A172 (cell line): ENCODE measurements around the gene AIDA. TPM values are rescaled to one million over a fixed set of nuclear protein-coding genes. Genes with fewer than 3 reads are reported as not detected.

Source experiments
- DNase-seq: peaks from one replicate; pipeline ENCODE4 v3.0.0-alpha.2; 2015; ENCODE audit warnings: low spot score
- total RNA-seq: library from RNA; depleted of rRNA; stranded (reverse); fragments of >200 nt; shearing (Covaris generic); gene quantifications from 2 replicates; pipeline ENCODE4 v1.2.3, GENCODE V29; 2014; rRNA removed

AIDA gene
- total RNA-seq, 1 experiment from 2014 or later: 62.1 TPM

GRCh38 chr1:222643938-222644635, 68.2 kb downstream of the AIDA start:
- peak; percentile 99 for DNase-seq

- no peak for DNase-seq
Measured at GRCh38 chr1:222643606-222643937, 68.7 kb downstream of the AIDA start.

- DNase-seq: no peak
Measured at GRCh38 chr1:222642468-222642867, 69.8 kb downstream of the AIDA start.

- DNase-seq: no peak
Measured at GRCh38 chr1:222641269-222641948, 70.9 kb downstream of the AIDA start.

GRCh38 chr1:222634180-222635013, 77.9 kb downstream of the AIDA start:
- DNase-seq: peak; percentile 89

GRCh38 chr1:222632749-222633148, 79.5 kb downstream of the AIDA start:
- DNase-seq: no peak

GRCh38 chr1:222631611-222632208, 80.6 kb downstream of the AIDA start:
- no peak for DNase-seq

GRCh38 chr1:222629921-222630535, 82.3 kb downstream of the AIDA start:
- no peak for DNase-seq

- DNase-seq: no peak
Measured at GRCh38 chr1:222627232-222627631, 85.1 kb downstream of the AIDA start.

GRCh38 chr1:222624214-222624613, 88.1 kb downstream of the AIDA start:
- DNase-seq: no peak

- DNase-seq: no peak
Measured at GRCh38 chr1:222623458-222623857, 88.8 kb downstream of the AIDA start.

GRCh38 chr1:222622765-222623164, 89.5 kb downstream of the AIDA start:
- no peak for DNase-seq

GRCh38 chr1:222620566-222620965, 91.7 kb downstream of the AIDA start:
- DNase-seq: no peak

- no peak for DNase-seq
Measured at GRCh38 chr1:222618880-222619596, 93.3 kb downstream of the AIDA start.

Other genes starting within 250 kb of the AIDA start
- gene HHIPL2, start 164.4 kb downstream of the AIDA start, total RNA-seq: 5.8 and 10.4 TPM in 2 replicates
- 20.6 and 29.2 TPM in 2 replicates for gene TAF1A, start 122.6 kb downstream of the AIDA start, total RNA-seq
- 27.9 and 34.7 TPM in 2 replicates for gene MIA3, start 94.4 kb downstream of the AIDA start, total RNA-seq
- 140 and 141 TPM in 2 replicates for gene BROX, start 73 bp upstream of the AIDA start, total RNA-seq
- not detected in 2 replicates for gene FAM177B, start 24.7 kb upstream of the AIDA start, total RNA-seq
- 3.3 and 5.0 TPM in 2 replicates for gene DISP1, start 102.5 kb upstream of the AIDA start, total RNA-seq